Measurements from ENCODE around the gene INSRR. TPM values are rescaled to one million over a fixed set of nuclear protein-coding genes. Genes with fewer than 3 reads are reported as not detected.

INSRR gene
- total RNA-seq, 6 experiments from 2014 or later, result not detected

GRCh38 chr1:156869455-156869854 is 10.5 kb upstream of the INSRR start:
- Mint-ChIP-seq H3K27me3 (ENCODE audit: insufficient read depth) (peaks cover 3% of the 10 kb centered on the region), H3K36me3 (ENCODE audit: low read depth) (no peaks in the 10 kb centered on the region), H3K4me3 (0 out of 2 replicates have a peak overlapping the region, but pooled peaks have one; percentile 32), H3K27ac (no peak overlapping the region), H3K9me3 (no peaks in the 10 kb centered on the region), H3K4me1 (ENCODE audit: low read depth) (peaks cover 24% of the 10 kb centered on the region)
- DNase-seq, result no peak
- TF ChIP-seq, protein P1, sequence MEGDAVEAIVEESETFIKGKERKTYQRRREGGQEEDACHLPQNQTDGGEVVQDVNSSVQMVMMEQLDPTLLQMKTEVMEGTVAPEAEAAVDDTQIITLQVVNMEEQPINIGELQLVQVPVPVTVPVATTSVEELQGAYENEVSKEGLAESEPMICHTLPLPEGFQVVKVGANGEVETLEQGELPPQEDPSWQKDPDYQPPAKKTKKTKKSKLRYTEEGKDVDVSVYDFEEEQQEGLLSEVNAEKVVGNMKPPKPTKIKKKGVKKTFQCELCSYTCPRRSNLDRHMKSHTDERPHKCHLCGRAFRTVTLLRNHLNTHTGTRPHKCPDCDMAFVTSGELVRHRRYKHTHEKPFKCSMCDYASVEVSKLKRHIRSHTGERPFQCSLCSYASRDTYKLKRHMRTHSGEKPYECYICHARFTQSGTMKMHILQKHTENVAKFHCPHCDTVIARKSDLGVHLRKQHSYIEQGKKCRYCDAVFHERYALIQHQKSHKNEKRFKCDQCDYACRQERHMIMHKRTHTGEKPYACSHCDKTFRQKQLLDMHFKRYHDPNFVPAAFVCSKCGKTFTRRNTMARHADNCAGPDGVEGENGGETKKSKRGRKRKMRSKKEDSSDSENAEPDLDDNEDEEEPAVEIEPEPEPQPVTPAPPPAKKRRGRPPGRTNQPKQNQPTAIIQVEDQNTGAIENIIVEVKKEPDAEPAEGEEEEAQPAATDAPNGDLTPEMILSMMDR (IDR thresholded peaks at IDR 0.05), result no peak

DNA sequence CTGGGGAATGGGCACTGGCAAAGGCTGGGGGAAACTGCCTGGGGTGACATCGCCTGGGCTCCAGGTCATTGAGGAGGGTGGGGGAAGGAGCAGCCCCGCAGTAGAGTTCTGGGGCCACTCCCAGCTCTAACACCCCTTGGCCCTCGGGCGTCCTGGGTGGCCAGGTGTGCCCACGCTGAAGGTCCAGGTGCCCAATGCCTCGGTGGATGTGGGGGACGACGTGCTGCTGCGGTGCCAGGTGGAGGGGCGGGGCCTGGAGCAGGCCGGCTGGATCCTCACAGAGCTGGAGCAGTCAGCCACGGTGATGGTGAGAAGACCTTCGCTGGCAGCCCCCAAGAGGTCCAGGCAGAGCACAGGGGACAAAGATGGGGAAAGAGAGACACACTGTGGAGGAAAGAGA is 9.4 kb upstream of the INSRR start:
- no peak for DNase-seq
- H3K9me3 Mint-ChIP-seq, result no peaks in the 10 kb centered on the region
- H3K36me3 Mint-ChIP-seq (ENCODE audit: low read depth), result no peaks in the 10 kb centered on the region
- TF ChIP-seq, protein P1 (IDR thresholded peaks at IDR 0.05), result no peak
- H3K27ac Mint-ChIP-seq, result no peak overlapping the region
- H3K4me3 Mint-ChIP-seq, result no peak overlapping the region
- H3K27me3 Mint-ChIP-seq (ENCODE audit: insufficient read depth), result peaks cover 11% of the 10 kb centered on the region
- peaks cover 24% of the 10 kb centered on the region for H3K4me1 Mint-ChIP-seq (ENCODE audit: low read depth)

DNA sequence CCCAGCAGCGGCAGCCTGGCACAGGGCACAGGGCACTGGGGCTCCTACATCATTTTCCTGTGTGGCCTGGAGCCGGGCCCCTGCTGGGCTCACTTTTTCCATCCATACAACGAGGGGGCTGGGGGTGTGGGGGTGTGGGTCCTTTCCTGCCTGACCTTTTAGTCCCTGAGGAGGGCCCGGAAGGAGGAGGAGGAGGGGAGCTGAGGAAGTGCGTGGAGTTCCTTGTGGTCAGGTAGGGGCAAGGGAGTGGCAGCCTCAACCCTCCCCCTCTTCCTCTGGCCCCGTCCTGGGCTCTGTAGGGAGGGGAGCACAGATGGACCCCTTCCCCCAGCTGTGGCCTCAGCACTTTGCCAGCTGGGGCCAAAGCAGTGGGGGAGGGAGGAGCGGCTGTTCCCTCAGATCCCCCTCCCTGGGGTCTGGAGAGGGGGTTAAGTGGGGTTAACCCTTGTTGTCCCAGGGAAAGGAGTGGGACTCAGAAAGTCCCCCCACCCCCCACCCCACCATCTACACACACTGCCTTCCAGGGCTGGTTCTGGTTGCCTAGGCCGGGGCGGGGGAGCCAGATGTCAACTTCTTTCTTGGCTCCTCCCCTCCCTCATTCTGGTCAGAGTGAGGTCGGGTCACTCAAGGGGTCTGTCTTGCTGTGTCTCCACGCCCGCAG is 7.5 kb upstream of the INSRR start:
- no peak overlapping the region for H3K4me3 Mint-ChIP-seq
- H3K27ac Mint-ChIP-seq, result no peak overlapping the region
- H3K36me3 Mint-ChIP-seq (ENCODE audit: low read depth), result no peaks in the 10 kb centered on the region
- H3K4me1 Mint-ChIP-seq (ENCODE audit: low read depth), result peaks cover 20% of the 10 kb centered on the region
- TF ChIP-seq, protein P1 (IDR thresholded peaks at IDR 0.05), result no peak
- H3K27me3 Mint-ChIP-seq (ENCODE audit: insufficient read depth), result peaks cover 23% of the 10 kb centered on the region
- no peaks in the 10 kb centered on the region for H3K9me3 Mint-ChIP-seq
- DNase-seq, result no peak

DNA sequence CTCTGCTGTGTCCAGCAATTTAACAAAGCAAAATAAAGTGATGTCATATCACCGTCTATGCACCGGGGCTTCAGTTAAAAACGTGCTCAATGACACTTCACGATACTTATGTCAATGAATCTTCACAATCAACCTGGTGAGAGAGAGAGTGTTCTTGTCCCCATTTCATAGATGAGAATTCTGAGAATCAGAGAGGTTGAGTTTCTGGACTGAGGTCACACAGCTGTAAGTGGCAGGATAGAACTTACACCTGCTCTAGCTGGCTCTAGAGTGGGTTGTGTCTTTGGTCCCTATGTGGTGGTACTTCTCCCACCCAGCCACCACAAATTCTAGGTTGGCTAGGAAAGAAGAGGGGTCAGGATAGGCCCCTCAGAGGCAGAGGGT is 6.9 kb upstream of the INSRR start:
- H3K27me3 Mint-ChIP-seq (ENCODE audit: insufficient read depth), result peaks cover 23% of the 10 kb centered on the region
- DNase-seq, result no peak
- TF ChIP-seq, protein P1 (IDR thresholded peaks at IDR 0.05), result no peak
- no peak overlapping the region for H3K4me3 Mint-ChIP-seq
- peaks cover 15% of the 10 kb centered on the region for H3K4me1 Mint-ChIP-seq (ENCODE audit: low read depth)
- H3K9me3 Mint-ChIP-seq, result no peaks in the 10 kb centered on the region
- H3K36me3 Mint-ChIP-seq (ENCODE audit: low read depth), result no peaks in the 10 kb centered on the region
- H3K27ac Mint-ChIP-seq, result no peak overlapping the region

DNA sequence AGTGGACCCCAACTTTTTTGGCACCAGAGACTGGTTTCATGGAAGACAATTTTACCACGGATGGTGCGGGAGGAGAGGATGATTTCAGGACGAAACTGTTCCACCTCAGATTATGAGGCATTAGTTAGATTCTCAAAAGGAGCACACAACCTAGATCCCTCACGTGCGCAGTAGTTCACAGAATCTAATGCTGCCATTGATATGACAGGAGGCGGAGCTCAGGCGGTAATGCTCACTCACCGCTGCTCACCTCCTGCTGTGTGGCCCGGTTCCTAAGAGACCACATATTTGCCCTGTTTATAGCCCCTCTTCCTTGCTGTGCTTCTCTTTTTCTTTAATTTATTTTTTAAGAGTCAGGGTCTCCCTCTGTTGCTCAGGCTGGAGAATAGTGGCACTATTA is 6.3 kb upstream of the INSRR start:
- Mint-ChIP-seq H3K27me3 (ENCODE audit: insufficient read depth) (peaks cover 23% of the 10 kb centered on the region), H3K27ac (no peak overlapping the region), H3K4me3 (no peak overlapping the region), H3K4me1 (ENCODE audit: low read depth) (peaks cover 12% of the 10 kb centered on the region), H3K9me3 (no peaks in the 10 kb centered on the region), H3K36me3 (ENCODE audit: low read depth) (no peaks in the 10 kb centered on the region)
- no peak for DNase-seq
- TF ChIP-seq, protein P1 (IDR thresholded peaks at IDR 0.05), result no peak

All from HFFc6 (cell line).